ENCODE results near the gene C1QTNF8. TPM values are rescaled to one million over a fixed set of nuclear protein-coding genes. Genes with fewer than 3 reads are reported as not detected.
A peak's percentile ranks its signal among the peaks of the same experiment; 100 is the strongest.

Gene C1QTNF8
- total and polyA plus RNA-seq, 2 of the 13 experiments (the other 11 are each of a cell fraction or from before 2014, with no cell fraction given): 0.09 TPM; not detected in 1

DNA sequence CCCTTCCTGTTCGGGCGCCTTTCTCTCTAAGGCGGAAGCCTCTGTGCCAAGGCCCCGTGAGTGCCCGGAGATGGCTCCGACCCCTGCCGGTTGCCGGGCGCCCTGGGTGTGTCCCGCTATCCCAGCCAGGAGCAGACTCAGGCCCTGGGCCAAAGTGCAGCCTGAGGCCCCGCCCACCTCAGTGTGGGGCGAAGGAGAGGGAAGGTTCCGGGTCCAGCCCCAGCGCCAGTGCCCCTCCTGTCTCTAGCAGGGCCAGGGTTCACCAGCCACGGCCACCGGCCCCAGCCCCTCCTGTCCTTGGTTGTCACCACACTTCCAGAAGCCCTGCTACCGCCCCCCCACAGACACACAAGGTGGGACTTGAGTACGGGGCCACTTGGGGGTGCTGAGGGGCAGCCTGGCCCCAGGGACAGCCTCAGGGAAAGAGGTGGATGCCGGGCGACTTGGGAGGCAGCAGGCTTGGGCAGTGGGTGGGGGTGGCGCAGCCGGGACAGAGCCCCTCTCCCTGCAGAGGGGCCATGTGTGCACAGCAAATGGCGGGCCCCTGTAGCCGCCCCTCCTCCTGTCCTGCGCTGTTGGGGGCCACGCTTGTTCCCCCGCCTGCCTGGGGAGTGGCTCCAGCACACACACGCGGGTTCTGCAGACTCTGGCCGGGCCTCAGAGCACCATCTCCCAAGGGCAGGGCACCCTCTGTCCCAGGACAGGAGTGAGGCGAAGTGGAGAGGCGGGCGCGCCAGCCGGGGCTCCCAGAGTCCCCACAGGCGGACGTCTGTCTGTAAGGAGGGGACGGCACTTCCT, 6.0 kb downstream of the C1QTNF8 start (continued):
- peak; percentile 77; the same call in 1 of the 2 replicates for TF ChIP-seq ZNF558 (CRISPR knock-in tag; IDR thresholded peaks at IDR 0.05; ENCODE audit: borderline replicate concordance)
- TF ChIP-seq DPF2 (CRISPR knock-in tag; IDR thresholded peaks at IDR 0.05; ENCODE audit: borderline replicate concordance, low read depth): no peak; the same call in 1 of the 2 replicates
- TF ChIP-seq FOSL1 (CRISPR knock-in tag; IDR thresholded peaks at IDR 0.05; ENCODE audit: borderline replicate concordance): no peak
- TF ChIP-seq HDAC2 (CRISPR knock-in tag; IDR thresholded peaks at IDR 0.05): peak; percentile 76
- peak; percentile 61; the same call in 1 of the 3 replicates for TF ChIP-seq MXI1 (IDR thresholded peaks at IDR 0.05; ENCODE audit: borderline replicate concordance, low read depth, low read length)
- TF ChIP-seq RBM22 (optimal IDR thresholded peaks at IDR 0.05; ENCODE audit: low read length): peak; percentile 26
- no peak for TF ChIP-seq NFE2L2 (IDR thresholded peaks at IDR 0.05; ENCODE audit: low read length)
- no peak for TF ChIP-seq SYNCRIP (IDR thresholded peaks at IDR 0.05; ENCODE audit: insufficient read depth, low read depth, low read length)
- no peak for TF ChIP-seq RAD51 (IDR thresholded peaks at IDR 0.05; ENCODE audit: borderline replicate concordance)
- peak; percentile 42 for TF ChIP-seq SRSF1 (optimal IDR thresholded peaks at IDR 0.05; ENCODE audit: low read depth, low read length)
- no peak; the same call in 1 of the 2 replicates for TF ChIP-seq ZNF550 (CRISPR knock-in tag; IDR thresholded peaks at IDR 0.05; ENCODE audit: borderline replicate concordance)
- peak; percentile 85; the same call in 1 of the 2 replicates for TF ChIP-seq KDM3A (CRISPR knock-in tag; IDR thresholded peaks at IDR 0.05; ENCODE audit: low read depth)
- TF ChIP-seq ZNF296 (CRISPR knock-in tag; conservative IDR thresholded peaks at IDR 0.05): no peak; the same call in 1 of the 2 replicates
- no peak for TF ChIP-seq ZNF720 (CRISPR knock-in tag; IDR thresholded peaks at IDR 0.05)
- peak; percentile 32; the same call in 1 of the 2 replicates for TF ChIP-seq ZNF263 (CRISPR knock-in tag; IDR thresholded peaks at IDR 0.05)
- no peak; the same call in 1 of the 2 replicates for TF ChIP-seq ZNF564 (CRISPR knock-in tag; IDR thresholded peaks at IDR 0.05)
- peak; percentile 64; the same call in 1 of the 2 replicates for TF ChIP-seq RXRB (CRISPR knock-in tag; IDR thresholded peaks at IDR 0.05; ENCODE audit: borderline replicate concordance)
- TF ChIP-seq ELF4 (CRISPR knock-in tag; IDR thresholded peaks at IDR 0.05; ENCODE audit: borderline replicate concordance): no peak
- TF ChIP-seq PCBP2 (optimal IDR thresholded peaks at IDR 0.05; ENCODE audit: low read depth, low read length, poor library complexity, severe bottlenecking): no peak
- peak; percentile 89 for TF ChIP-seq POLR2G (IDR thresholded peaks at IDR 0.05; ENCODE audit: low read depth, low read length)
- peak; percentile 71 for TF ChIP-seq TARDBP (CRISPR knock-in tag; IDR thresholded peaks at IDR 0.05)
- no peak; the same call in 1 of the 2 replicates for TF ChIP-seq SP2 (CRISPR knock-in tag; IDR thresholded peaks at IDR 0.05)
- no peak for TF ChIP-seq CENPBD1 (CRISPR knock-in tag; IDR thresholded peaks at IDR 0.05; ENCODE audit: borderline replicate concordance, low read depth)
- no peak for TF ChIP-seq TSC22D2 (CRISPR knock-in tag; IDR thresholded peaks at IDR 0.05; ENCODE audit: borderline replicate concordance)
- TF ChIP-seq, protein P1, sequence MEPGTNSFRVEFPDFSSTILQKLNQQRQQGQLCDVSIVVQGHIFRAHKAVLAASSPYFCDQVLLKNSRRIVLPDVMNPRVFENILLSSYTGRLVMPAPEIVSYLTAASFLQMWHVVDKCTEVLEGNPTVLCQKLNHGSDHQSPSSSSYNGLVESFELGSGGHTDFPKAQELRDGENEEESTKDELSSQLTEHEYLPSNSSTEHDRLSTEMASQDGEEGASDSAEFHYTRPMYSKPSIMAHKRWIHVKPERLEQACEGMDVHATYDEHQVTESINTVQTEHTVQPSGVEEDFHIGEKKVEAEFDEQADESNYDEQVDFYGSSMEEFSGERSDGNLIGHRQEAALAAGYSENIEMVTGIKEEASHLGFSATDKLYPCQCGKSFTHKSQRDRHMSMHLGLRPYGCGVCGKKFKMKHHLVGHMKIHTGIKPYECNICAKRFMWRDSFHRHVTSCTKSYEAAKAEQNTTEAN (CRISPR knock-in tag; conservative IDR thresholded peaks at IDR 0.05): peak; percentile 80
- TF ChIP-seq PHF20 (CRISPR knock-in tag; IDR thresholded peaks at IDR 0.05): no peak
- TF ChIP-seq NFKBIZ (CRISPR knock-in tag; IDR thresholded peaks at IDR 0.05): no peak; the same call in 1 of the 2 replicates
- no peak for TF ChIP-seq NFYC (CRISPR knock-in tag; IDR thresholded peaks at IDR 0.05)
- no peak for TF ChIP-seq ATF4 (CRISPR knock-in tag; IDR thresholded peaks at IDR 0.05)
